ENCODE measurements around the gene EXOC2. TPM values are rescaled to one million over a fixed set of nuclear protein-coding genes. Genes with fewer than 3 reads are reported as not detected.
"Not testable (repeated sequence)": the region's sequence is repeated elsewhere in the genome, so short reads cannot be mapped to it uniquely, and the experiment has no call there.

EXOC2 gene
- polyA plus RNA-seq, 4 donors: 4.5 to 14.1 (median 8.8) TPM

DNA sequence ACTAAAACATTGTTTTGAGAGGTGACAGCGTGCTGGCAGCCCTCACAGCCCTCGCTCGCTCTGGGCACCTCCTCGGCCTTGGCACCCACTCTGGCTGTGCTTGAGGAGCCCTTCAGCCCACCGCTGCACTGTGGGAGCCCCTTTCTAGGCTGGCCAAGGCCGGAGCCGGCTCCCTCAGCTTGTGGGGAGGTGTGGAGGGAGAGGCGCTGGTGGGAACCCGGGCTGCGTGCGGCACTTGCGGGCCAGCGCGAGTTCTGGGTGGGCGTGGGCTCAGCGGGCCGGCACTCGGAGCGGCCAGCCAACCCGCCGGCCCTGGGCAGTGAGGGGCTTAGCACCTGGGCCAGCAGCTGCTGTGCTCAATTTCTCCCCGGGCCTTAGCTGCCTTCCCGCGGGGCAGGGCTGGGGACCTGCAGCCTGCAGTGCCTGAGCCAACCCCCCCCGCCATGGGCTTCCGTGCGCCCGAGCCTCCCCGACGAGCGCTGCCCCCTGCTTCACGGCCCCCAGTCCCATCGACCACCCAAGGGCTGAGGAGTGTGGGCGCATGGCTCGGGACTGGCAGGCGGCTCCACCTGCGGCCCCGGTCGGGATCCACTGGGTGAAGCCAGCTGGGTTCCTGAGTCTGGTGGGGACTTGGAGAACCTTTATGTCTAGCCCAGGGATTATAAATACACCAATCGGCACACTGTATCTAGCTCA lies 1.6 kb upstream of the EXOC2 start:
- FAIRE-seq; H3K4me3 ChIP-seq (ENCODE audit: low read depth in 1 of 3, low read length in 3 of 3); H3K4me1 ChIP-seq (ENCODE audit: control insufficient read depth in 3 of 3, insufficient read depth in 2 of 3, low read depth in 1 of 3, low read length in 2 of 3); H3K27me3 ChIP-seq (ENCODE audit: control insufficient read depth in 3 of 3, insufficient read depth in 3 of 3, low read length in 3 of 3); DNase-seq; H3K9me3 ChIP-seq (ENCODE audit: control insufficient read depth in 2 of 2, insufficient read depth in 1 of 2, low read depth in 1 of 2, low read length in 1 of 2); H3K36me3 ChIP-seq (ENCODE audit: control insufficient read depth in 3 of 3, insufficient read depth in 2 of 3, low read depth in 1 of 3, low read length in 3 of 3); H3K27ac ChIP-seq (ENCODE audit: low read depth in 1 of 3, low read length in 2 of 3): not testable (repeated sequence)
- WGBS, 3 donors: 97 to 98% (median 97%) methylated on average over 37 to 40 of the region's 40 CpGs

DNA sequence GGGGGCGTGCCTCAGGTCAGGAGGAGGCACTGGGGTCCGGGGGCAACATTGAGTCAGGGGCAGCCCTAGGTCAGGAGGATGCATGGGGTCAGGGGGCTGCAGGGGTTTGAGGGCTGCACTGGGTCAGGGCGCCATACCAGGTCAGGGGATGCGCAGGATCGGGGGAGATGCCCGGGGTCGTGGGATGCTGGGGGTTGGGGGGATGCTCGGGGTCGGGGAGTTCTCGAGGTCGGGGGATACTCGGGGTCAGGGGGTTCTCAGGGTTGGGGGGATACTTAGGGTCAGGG lies 727 bp upstream of the EXOC2 start:
- peak overlapping the region in 1 of 3 donors; percentile 85 for H3K4me3 ChIP-seq (ENCODE audit: low read depth in 1 of 3, low read length in 3 of 3)
- H3K36me3 ChIP-seq (ENCODE audit: control insufficient read depth in 3 of 3, insufficient read depth in 2 of 3, low read depth in 1 of 3, low read length in 3 of 3): peaks cover 0 to 5% (median 0%) of the 10 kb centered on the region in 3 donors
- WGBS, 3 donors: 73 to 89% (median 84%) methylated on average over 10 to 12 of the region's 12 CpGs
- DNase-seq (no peak), FAIRE-seq (no peak)
- H3K9me3 ChIP-seq (ENCODE audit: control insufficient read depth in 2 of 2, insufficient read depth in 1 of 2, low read depth in 1 of 2, low read length in 1 of 2): no peaks in the 10 kb centered on the region
- H3K27ac ChIP-seq (ENCODE audit: low read depth in 1 of 3, low read length in 2 of 3): no peak overlapping the region
- H3K4me1 ChIP-seq (ENCODE audit: control insufficient read depth in 3 of 3, insufficient read depth in 2 of 3, low read depth in 1 of 3, low read length in 2 of 3): peaks cover 0 to 3% (median 0%) of the 10 kb centered on the region in 3 donors
- H3K27me3 ChIP-seq (ENCODE audit: control insufficient read depth in 3 of 3, insufficient read depth in 3 of 3, low read length in 3 of 3): no peaks in the 10 kb centered on the region

DNA sequence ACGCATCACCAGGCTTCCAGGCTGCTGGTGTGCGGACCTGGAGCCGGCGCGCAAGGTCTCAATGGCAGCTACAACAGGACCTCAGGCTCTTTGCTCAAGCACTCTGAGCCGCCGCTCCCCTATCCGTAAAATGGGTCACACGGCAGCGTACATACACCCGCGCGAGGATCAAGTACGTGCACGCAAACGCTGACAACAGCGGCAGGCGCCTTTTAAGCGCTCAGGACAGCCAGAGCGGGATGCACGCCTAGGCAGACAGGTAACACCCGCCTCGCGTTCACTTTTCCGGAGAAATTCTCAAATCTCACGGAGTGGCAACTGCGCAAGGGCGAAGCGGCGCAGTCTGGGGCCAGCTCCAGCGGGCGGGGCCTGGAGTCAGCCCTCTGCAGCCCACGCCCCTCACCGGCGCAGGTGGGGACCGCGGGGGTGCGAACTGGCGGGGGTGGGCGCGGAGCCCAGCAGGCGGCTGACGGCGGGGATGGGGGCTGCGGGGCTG lies 535 bp downstream of the EXOC2 start:
- no peak for FAIRE-seq
- no peaks in the 10 kb centered on the region for H3K27me3 ChIP-seq (ENCODE audit: control insufficient read depth in 3 of 3, insufficient read depth in 3 of 3, low read length in 3 of 3)
- peak overlapping the region; percentile 74 to 95 (median 85) for H3K4me3 ChIP-seq (ENCODE audit: low read depth in 1 of 3, low read length in 3 of 3)
- peak overlapping the region; percentile 60 to 95 (median 75) for H3K27ac ChIP-seq (ENCODE audit: low read depth in 1 of 3, low read length in 2 of 3)
- H3K36me3 ChIP-seq (ENCODE audit: control insufficient read depth in 3 of 3, insufficient read depth in 2 of 3, low read depth in 1 of 3, low read length in 3 of 3): peaks cover 0 to 5% (median 0%) of the 10 kb centered on the region in 3 donors
- no peaks in the 10 kb centered on the region for H3K9me3 ChIP-seq (ENCODE audit: control insufficient read depth in 2 of 2, insufficient read depth in 1 of 2, low read depth in 1 of 2, low read length in 1 of 2)
- DNase-seq: peak; percentile 64 to 74
- 0 to 1% (median 0%) methylated on average over 35 to 45 of the region's 45 CpGs for WGBS, 3 donors
- peaks cover 0 to 3% (median 0%) of the 10 kb centered on the region in 3 donors for H3K4me1 ChIP-seq (ENCODE audit: control insufficient read depth in 3 of 3, insufficient read depth in 2 of 3, low read depth in 1 of 3, low read length in 2 of 3)

- Histone ChIP-seq H3K27ac (ENCODE audit: low read depth in 1 of 3, low read length in 2 of 3) (no peak overlapping the region), H3K9me3 (ENCODE audit: control insufficient read depth in 2 of 2, insufficient read depth in 1 of 2, low read depth in 1 of 2, low read length in 1 of 2) (no peaks in the 10 kb centered on the region), H3K4me3 (ENCODE audit: low read depth in 1 of 3, low read length in 3 of 3) (no peak overlapping the region), H3K4me1 (ENCODE audit: control insufficient read depth in 3 of 3, insufficient read depth in 2 of 3, low read depth in 1 of 3, low read length in 2 of 3) (peaks cover 0 to 3% (median 0%) of the 10 kb centered on the region in 3 donors), H3K27me3 (ENCODE audit: control insufficient read depth in 3 of 3, insufficient read depth in 3 of 3, low read length in 3 of 3) (no peaks in the 10 kb centered on the region), H3K36me3 (ENCODE audit: control insufficient read depth in 3 of 3, insufficient read depth in 2 of 3, low read depth in 1 of 3, low read length in 3 of 3) (peaks cover 0 to 5% (median 0%) of the 10 kb centered on the region in 3 donors)
- FAIRE-seq (no peak), DNase-seq (no peak)
- 25 to 36% (median 33%) methylated on average over 2 of the region's 2 CpGs for WGBS, 3 donors
These were observed 3.7 kb downstream of the EXOC2 start for GRCh38 chr6:689223-689622.

GRCh38 chr6:686497-686896 lies 6.4 kb downstream of the EXOC2 start:
- 77 to 90% (median 85%) methylated on average over 3 of the region's 3 CpGs for WGBS, 3 donors
- H3K36me3 ChIP-seq (ENCODE audit: control insufficient read depth in 3 of 3, insufficient read depth in 2 of 3, low read depth in 1 of 3, low read length in 3 of 3): peaks cover 0 to 5% (median 0%) of the 10 kb centered on the region in 3 donors

GRCh38 chr6:684831-685636 lies 7.9 kb downstream of the EXOC2 start:
- 70 to 78% (median 70%) methylated on average over 6 of the region's 6 CpGs for WGBS, 3 donors
- DNase-seq: no peak
- peaks cover 0 to 4% (median 2%) of the 10 kb centered on the region in 3 donors for H3K4me1 ChIP-seq (ENCODE audit: control insufficient read depth in 3 of 3, insufficient read depth in 2 of 3, low read depth in 1 of 3, low read length in 2 of 3)
- H3K4me3 ChIP-seq (ENCODE audit: low read depth in 1 of 3, low read length in 3 of 3): no peak overlapping the region
- no peak for FAIRE-seq
- no peaks in the 10 kb centered on the region for H3K27me3 ChIP-seq (ENCODE audit: control insufficient read depth in 3 of 3, insufficient read depth in 3 of 3, low read length in 3 of 3)
- peaks cover 0 to 4% (median 0%) of the 10 kb centered on the region in 3 donors for H3K36me3 ChIP-seq (ENCODE audit: control insufficient read depth in 3 of 3, insufficient read depth in 2 of 3, low read depth in 1 of 3, low read length in 3 of 3)
- H3K9me3 ChIP-seq (ENCODE audit: control insufficient read depth in 2 of 2, insufficient read depth in 1 of 2, low read depth in 1 of 2, low read length in 1 of 2): no peaks in the 10 kb centered on the region
- H3K27ac ChIP-seq (ENCODE audit: low read depth in 1 of 3, low read length in 2 of 3): peak overlapping the region in 2 of 3 donors; percentile 9 to 60

More at GRCh38 chr6:686497-686896, 6.4 kb downstream of the EXOC2 start:
- Histone ChIP-seq H3K9me3 (ENCODE audit: control insufficient read depth in 2 of 2, insufficient read depth in 1 of 2, low read depth in 1 of 2, low read length in 1 of 2) (no peaks in the 10 kb centered on the region), H3K27me3 (ENCODE audit: control insufficient read depth in 3 of 3, insufficient read depth in 3 of 3, low read length in 3 of 3) (no peaks in the 10 kb centered on the region), H3K4me1 (ENCODE audit: control insufficient read depth in 3 of 3, insufficient read depth in 2 of 3, low read depth in 1 of 3, low read length in 2 of 3) (peaks cover 0 to 2% (median 0%) of the 10 kb centered on the region in 3 donors), H3K27ac (ENCODE audit: low read depth in 1 of 3, low read length in 2 of 3) (no peak overlapping the region), H3K4me3 (ENCODE audit: low read depth in 1 of 3, low read length in 3 of 3) (no peak overlapping the region)
- FAIRE-seq (no peak), DNase-seq (no peak)

DNA sequence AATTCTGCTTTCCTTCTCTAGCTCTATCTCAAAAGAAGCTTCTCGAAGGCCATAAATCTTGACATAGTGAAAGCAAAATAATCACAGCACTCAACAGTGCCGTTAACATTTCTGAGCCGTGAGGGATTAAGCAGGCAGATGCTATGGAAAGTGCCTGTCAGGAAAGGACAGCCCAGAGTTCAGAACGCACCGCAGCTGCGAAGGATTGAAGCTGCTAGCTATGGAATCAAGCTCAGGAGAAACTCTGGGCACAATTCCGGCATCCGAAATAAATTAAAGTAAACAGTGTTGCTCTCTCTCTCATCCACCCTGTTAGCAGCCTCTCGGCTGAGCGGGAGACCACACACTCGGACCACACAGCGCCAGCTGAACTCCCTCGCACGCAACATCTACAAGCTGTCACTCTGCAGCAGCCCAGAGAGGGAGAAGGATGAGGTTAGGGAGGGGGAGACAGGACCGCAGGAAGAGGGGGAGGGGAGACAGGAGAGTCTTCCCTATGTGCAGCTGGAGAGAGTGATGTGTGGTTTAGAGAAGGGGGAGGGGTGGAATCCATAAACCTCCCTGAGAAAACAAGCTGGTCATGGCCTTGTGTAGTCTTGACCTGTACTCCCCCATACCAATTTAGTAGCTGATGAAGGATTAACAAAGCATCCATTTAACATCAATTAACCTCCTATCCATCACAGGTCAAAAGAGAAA lies 9.0 kb downstream of the EXOC2 start:
- Histone ChIP-seq H3K9me3 (ENCODE audit: control insufficient read depth in 2 of 2, insufficient read depth in 1 of 2, low read depth in 1 of 2, low read length in 1 of 2) (no peaks in the 10 kb centered on the region), H3K27me3 (ENCODE audit: control insufficient read depth in 3 of 3, insufficient read depth in 3 of 3, low read length in 3 of 3) (no peaks in the 10 kb centered on the region), H3K4me1 (ENCODE audit: control insufficient read depth in 3 of 3, insufficient read depth in 2 of 3, low read depth in 1 of 3, low read length in 2 of 3) (peaks cover 0 to 4% (median 2%) of the 10 kb centered on the region in 3 donors), H3K36me3 (ENCODE audit: control insufficient read depth in 3 of 3, insufficient read depth in 2 of 3, low read depth in 1 of 3, low read length in 3 of 3) (peaks cover 0 to 2% (median 0%) of the 10 kb centered on the region in 3 donors), H3K4me3 (ENCODE audit: low read depth in 1 of 3, low read length in 3 of 3) (no peak overlapping the region), H3K27ac (ENCODE audit: low read depth in 1 of 3, low read length in 2 of 3) (peak overlapping the region in 2 of 3 donors; percentile 41 to 44)
- 55 to 76% (median 75%) methylated on average over 15 of the region's 15 CpGs for WGBS, 3 donors
- no peak for FAIRE-seq
- peak in 1 of 2 donors; percentile 52 for DNase-seq

All from small intestine (tissue), 7 donors.